Effector CD8-positive, alpha-beta T cell (primary cell): ENCODE measurements around the gene BNIP3.

Experiments
- DNase-seq: peaks from one replicate; lab custom pipeline; 2025; lab: John Stamatoyannopoulos, UW
- total RNA-seq, 4 experiments: gene quantifications; one replicate each; lab custom pipeline; 2026; lab: John Stamatoyannopoulos, UW

BNIP3 gene
- 15.0 to 23.0 (median 18.9) reads per million in 4 experiments for total RNA-seq

GRCh38 chr10:131981429-131982184 is at the start of gene BNIP3:
TSS of gene BNIP3 (minus strand) at chr10:131981923. CDS start at chr10:131981806, 117 bp downstream.
- peak; percentile 93 for DNase-seq

GRCh38 chr10:132030898-132031463 is 49.3 kb upstream of the BNIP3 start:
- DNase-seq, result no peak

GRCh38 chr10:132028706-132029105 is 47.0 kb upstream of the BNIP3 start:
- no peak for DNase-seq

- no peak for DNase-seq
Observed at GRCh38 chr10:132027423-132027983, 45.8 kb upstream of the BNIP3 start.

- peak; percentile 62 for DNase-seq
Observed at GRCh38 chr10:132023092-132023811, 41.5 kb upstream of the BNIP3 start.

- no peak for DNase-seq
Observed at GRCh38 chr10:132022241-132022640, 40.5 kb upstream of the BNIP3 start.

GRCh38 chr10:132021504-132022143 is 39.9 kb upstream of the BNIP3 start:
- DNase-seq, result no peak

GRCh38 chr10:132021046-132021445 is 39.3 kb upstream of the BNIP3 start:
- DNase-seq, result no peak

- no peak for DNase-seq
Observed at GRCh38 chr10:132020456-132020855, 38.7 kb upstream of the BNIP3 start.

GRCh38 chr10:132019366-132019765 is 37.6 kb upstream of the BNIP3 start:
- no peak for DNase-seq

GRCh38 chr10:132018446-132018845 is 36.7 kb upstream of the BNIP3 start:
- no peak for DNase-seq

GRCh38 chr10:132016514-132016913 is 34.8 kb upstream of the BNIP3 start:
- no peak for DNase-seq

- no peak for DNase-seq
Observed at GRCh38 chr10:132011445-132011844, 29.7 kb upstream of the BNIP3 start.

- no peak for DNase-seq
Observed at GRCh38 chr10:132011024-132011423, 29.3 kb upstream of the BNIP3 start.

- DNase-seq, result no peak
Observed at GRCh38 chr10:132010483-132010882, 28.8 kb upstream of the BNIP3 start.

GRCh38 chr10:132009575-132009974 is 27.9 kb upstream of the BNIP3 start:
- no peak for DNase-seq

- no peak for DNase-seq
Observed at GRCh38 chr10:132007681-132008080, 26.0 kb upstream of the BNIP3 start.

GRCh38 chr10:132006966-132007365 is 25.2 kb upstream of the BNIP3 start:
- no peak for DNase-seq

- DNase-seq, result no peak
Observed at GRCh38 chr10:132005147-132005546, 23.4 kb upstream of the BNIP3 start.

GRCh38 chr10:132004052-132004451 is 22.3 kb upstream of the BNIP3 start:
- DNase-seq, result no peak

- no peak for DNase-seq
Observed at GRCh38 chr10:132003282-132003924, 21.7 kb upstream of the BNIP3 start.

GRCh38 chr10:132002004-132002403 is 20.3 kb upstream of the BNIP3 start:
- DNase-seq, result no peak
